Tibial nerve (tissue), 4 donors: ENCODE measurements around the gene OR2H1. TPM values are rescaled to one million over a fixed set of nuclear protein-coding genes. Genes with fewer than 3 reads are reported as not detected.

ENCODE experiments used
- DNase-seq, 2 donors: peaks; one replicate each; pipeline ENCODE4 v3.0.0-alpha.2; 2019; ENCODE audit warnings: low spot score in 2 of 2
- H3K27ac ChIP-seq, 4 donors: fragments of 200-600 bp; sonication (generic) in 3 of 4; one replicate each; pipeline ENCODE4 v1.5.1; 2017 to 2019; ENCODE audit warnings: mild to moderate bottlenecking in 1 of 4
- H3K27me3 ChIP-seq, 2 donors: fragments of 200-600 bp; sonication (generic) in 1 of 2; one replicate each; pipeline versions ENCODE4 v1.5.1 to v1.6.0; 2017 to 2019
- H3K36me3 ChIP-seq, 3 donors: fragments of 200-600 bp; sonication (generic); one replicate each; pipeline ENCODE4 v1.5.1; 2018 to 2019
- H3K4me1 ChIP-seq, 4 donors: fragments of 200-600 bp; sonication (generic) in 3 of 4; one replicate each; pipeline ENCODE4 v1.5.1; 2017 to 2019
- H3K4me3 ChIP-seq, 4 donors: fragments of 200-600 bp; sonication (generic) in 3 of 4; one replicate each; pipeline ENCODE4 v1.5.1; 2017 to 2019; ENCODE audit warnings: mild to moderate bottlenecking in 1 of 4, moderate library complexity in 1 of 4
- H3K9me3 ChIP-seq, 4 donors: fragments of 200-600 bp; sonication (generic) in 3 of 4; one replicate each; pipeline ENCODE4 v1.5.1; 2017 to 2019
- CTCF ChIP-seq, 5 experiments: fragments of 200-600 bp in 3 of 5; fragments of 450-650 bp in 2 of 5; sonication (generic) in 3 of 5; IDR thresholded peaks; one replicate each; pipeline ENCODE4 v1.5.1; 2016 to 2019; ENCODE audit warnings: antibody characterized with exemption in 5 of 5, mild to moderate bottlenecking in 3 of 5, moderate library complexity in 2 of 5
- EP300 ChIP-seq, 2 donors: sonication (generic); formaldehyde crosslinking; IDR thresholded peaks; one replicate each; pipeline ENCODE4 v1.6.1; 2017; ENCODE audit warnings: antibody characterized with exemption in 2 of 2, mild to moderate bottlenecking in 1 of 2
- POLR2A ChIP-seq, 2 donors: fragments of 450-650 bp; IDR thresholded peaks; one replicate each; pipeline ENCODE4 v1.6.1; 2017; ENCODE audit warnings: antibody characterized with exemption in 2 of 2, mild to moderate bottlenecking in 2 of 2, moderate library complexity in 2 of 2
- WGBS, 2 donors: methylation state at CpG; one replicate each; pipeline ENCODE4 v1.1.5; 2018; 5-methylcytosine and 5-hydroxymethylcytosine counted together
- total RNA-seq, 4 donors: library from RNA; depleted of rRNA; stranded (reverse); fragments of >200 nt; gene quantifications; one replicate each; pipeline ENCODE4 v1.1.0, GENCODE V29; 2016

OR2H1 gene
- total RNA-seq, 4 donors from 2014 or later = not detected

GRCh38 chr6:29502181-29502580 lies 45.2 kb downstream of the OR2H1 start:
- TF ChIP-seq EP300 (IDR thresholded peaks at IDR 0.05) = no peak
- no peak for TF ChIP-seq CTCF (IDR thresholded peaks at IDR 0.05)
- TF ChIP-seq POLR2A (IDR thresholded peaks at IDR 0.05) = no peak
- Histone ChIP-seq H3K4me3 (no peak overlapping the region), H3K27me3 (no peaks in the 10 kb centered on the region), H3K27ac (no peak overlapping the region), H3K4me1 (no peaks in the 10 kb centered on the region), H3K9me3 (no peaks in the 10 kb centered on the region), H3K36me3 (no peaks in the 10 kb centered on the region)
- WGBS, 2 donors = 75 to 80% methylated on average over 3 of the region's 3 CpGs
- no peak for DNase-seq

- Histone ChIP-seq H3K9me3 (no peaks in the 10 kb centered on the region), H3K4me1 (no peaks in the 10 kb centered on the region), H3K36me3 (no peaks in the 10 kb centered on the region), H3K4me3 (no peak overlapping the region), H3K27me3 (no peaks in the 10 kb centered on the region), H3K27ac (no peak overlapping the region)
- TF ChIP-seq POLR2A (IDR thresholded peaks at IDR 0.05) (no peak), EP300 (IDR thresholded peaks at IDR 0.05) (no peak)
- DNase-seq = no peak
- 83 to 86% methylated on average over 5 of the region's 5 CpGs for WGBS, 2 donors
These were observed 45.6 kb downstream of the OR2H1 start for GRCh38 chr6:29502597-29502996.

- Histone ChIP-seq H3K4me3 (no peak overlapping the region), H3K9me3 (no peaks in the 10 kb centered on the region), H3K4me1 (no peaks in the 10 kb centered on the region), H3K27ac (no peak overlapping the region), H3K27me3 (no peaks in the 10 kb centered on the region), H3K36me3 (no peaks in the 10 kb centered on the region)
- no peak for TF ChIP-seq POLR2A (IDR thresholded peaks at IDR 0.05)
- TF ChIP-seq CTCF (IDR thresholded peaks at IDR 0.05) = no peak
- no peak for DNase-seq
- WGBS, 2 donors = 75 to 76% methylated on average over 2 of the region's 2 CpGs
These were observed 48.0 kb downstream of the OR2H1 start for GRCh38 chr6:29504961-29505360.

GRCh38 chr6:29505808-29506207 lies 48.9 kb downstream of the OR2H1 start:
- Histone ChIP-seq H3K27ac (no peak overlapping the region), H3K9me3 (no peaks in the 10 kb centered on the region), H3K27me3 (no peaks in the 10 kb centered on the region), H3K4me1 (no peaks in the 10 kb centered on the region), H3K4me3 (no peak overlapping the region), H3K36me3 (no peaks in the 10 kb centered on the region)
- no peak for TF ChIP-seq CTCF (IDR thresholded peaks at IDR 0.05)
- TF ChIP-seq EP300 (IDR thresholded peaks at IDR 0.05) = no peak
- no peak for TF ChIP-seq POLR2A (IDR thresholded peaks at IDR 0.05)
- 100% methylated on average over 1 to 3 of the region's 3 CpGs for WGBS, 2 donors
- no peak for DNase-seq

GRCh38 chr6:29506446-29507067 lies 49.6 kb downstream of the OR2H1 start:
- no peak overlapping the region for H3K27ac ChIP-seq
- WGBS, 2 donors = 74 to 92% methylated on average over 11 of the region's 11 CpGs
- no peaks in the 10 kb centered on the region for H3K36me3 ChIP-seq
- no peaks in the 10 kb centered on the region for H3K27me3 ChIP-seq
- TF ChIP-seq CTCF (IDR thresholded peaks at IDR 0.05) (no peak), EP300 (IDR thresholded peaks at IDR 0.05) (no peak), POLR2A (IDR thresholded peaks at IDR 0.05) (no peak)
- no peaks in the 10 kb centered on the region for H3K9me3 ChIP-seq
- H3K4me3 ChIP-seq = no peak overlapping the region
- no peak for DNase-seq
- no peaks in the 10 kb centered on the region for H3K4me1 ChIP-seq

GRCh38 chr6:29507319-29507718 lies 50.4 kb downstream of the OR2H1 start:
- Histone ChIP-seq H3K27me3 (no peaks in the 10 kb centered on the region), H3K27ac (no peak overlapping the region), H3K9me3 (no peaks in the 10 kb centered on the region), H3K36me3 (no peaks in the 10 kb centered on the region), H3K4me1 (no peaks in the 10 kb centered on the region), H3K4me3 (no peak overlapping the region)
- TF ChIP-seq EP300 (IDR thresholded peaks at IDR 0.05) = no peak
- TF ChIP-seq CTCF (IDR thresholded peaks at IDR 0.05) = no peak
- whole genome bisulfite sequencing, 2 donors = 80 to 82% methylated on average over 5 of the region's 5 CpGs
- no peak for DNase-seq
